HS-5 (cell line): ENCODE results near the gene FGF11.

ENCODE experiments used
- DNase-seq: peaks from one replicate; pipeline ENCODE4 v3.0.0-alpha.2; 2012; ENCODE audit warnings: low read depth

The FGF11 gene

GRCh38 chr17:7431231-7431630, 8.1 kb upstream of the FGF11 start:
- no peak for DNase-seq

DNA sequence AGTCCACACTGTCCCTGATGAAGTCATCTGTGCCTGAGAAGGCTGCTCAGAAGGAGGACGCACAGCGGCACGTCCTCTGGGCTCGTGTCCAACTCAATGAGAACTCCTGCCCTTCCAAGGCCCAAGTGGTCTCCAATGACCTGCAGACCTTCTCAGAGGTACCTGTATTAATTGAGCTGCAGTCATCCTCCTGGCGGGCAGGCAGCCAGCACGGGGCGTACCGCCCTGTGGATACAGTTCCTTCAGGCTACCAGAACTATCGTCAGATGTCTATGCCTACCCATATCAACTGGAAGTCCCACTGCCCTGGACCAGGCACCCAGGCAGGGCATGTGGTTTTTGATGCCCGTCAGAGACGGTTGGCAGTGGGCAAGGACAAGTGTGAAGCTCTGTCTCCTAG, 7.0 kb upstream of the FGF11 start:
- DNase-seq: no peak

GRCh38 chr17:7435676-7436555, 3.4 kb upstream of the FGF11 start:
- no peak for DNase-seq

DNA sequence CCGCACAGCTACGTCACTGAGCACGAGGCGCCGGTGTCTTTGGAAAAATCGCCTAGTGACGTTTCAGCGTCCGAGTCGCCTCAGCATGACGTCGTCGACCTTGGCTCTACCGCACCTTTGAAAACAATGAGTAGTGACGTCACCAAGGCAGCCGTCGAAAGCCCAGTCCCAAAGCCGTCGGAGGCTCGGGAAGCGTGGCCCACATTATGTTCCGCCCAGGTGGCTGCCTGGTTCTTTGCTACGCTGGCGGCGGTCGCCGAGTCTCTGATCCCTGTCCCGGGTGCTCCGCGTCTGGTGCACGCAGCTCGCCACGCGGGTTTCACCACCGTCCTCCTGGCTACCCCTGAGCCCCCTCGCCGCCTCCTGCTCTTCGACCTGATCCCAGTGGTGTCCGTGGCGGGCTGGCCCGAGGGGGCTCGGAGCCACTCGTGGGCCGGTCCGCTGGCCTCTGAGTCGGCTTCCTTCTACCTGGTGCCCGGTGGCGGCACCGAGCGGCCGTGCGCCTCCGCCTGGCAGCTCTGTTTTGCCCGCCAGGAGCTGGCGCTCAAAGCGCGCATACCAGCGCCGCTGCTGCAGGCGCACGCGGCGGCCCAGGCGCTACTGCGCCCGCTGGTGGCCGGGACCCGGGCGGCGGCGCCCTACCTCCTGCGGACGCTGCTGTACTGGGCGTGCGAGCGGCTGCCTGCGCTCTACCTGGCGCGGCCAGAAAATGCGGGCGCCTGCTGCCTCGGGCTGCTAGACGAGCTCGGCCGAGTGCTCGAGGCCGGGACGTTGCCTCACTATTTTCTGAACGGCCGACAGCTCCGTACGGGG, 2.5 kb upstream of the FGF11 start:
- no peak for DNase-seq

GRCh38 chr17:7437369-7437863, 1.9 kb upstream of the FGF11 start:
- DNase-seq: no peak

GRCh38 chr17:7437950-7438614, 1.2 kb upstream of the FGF11 start:
- DNase-seq: no peak

DNA sequence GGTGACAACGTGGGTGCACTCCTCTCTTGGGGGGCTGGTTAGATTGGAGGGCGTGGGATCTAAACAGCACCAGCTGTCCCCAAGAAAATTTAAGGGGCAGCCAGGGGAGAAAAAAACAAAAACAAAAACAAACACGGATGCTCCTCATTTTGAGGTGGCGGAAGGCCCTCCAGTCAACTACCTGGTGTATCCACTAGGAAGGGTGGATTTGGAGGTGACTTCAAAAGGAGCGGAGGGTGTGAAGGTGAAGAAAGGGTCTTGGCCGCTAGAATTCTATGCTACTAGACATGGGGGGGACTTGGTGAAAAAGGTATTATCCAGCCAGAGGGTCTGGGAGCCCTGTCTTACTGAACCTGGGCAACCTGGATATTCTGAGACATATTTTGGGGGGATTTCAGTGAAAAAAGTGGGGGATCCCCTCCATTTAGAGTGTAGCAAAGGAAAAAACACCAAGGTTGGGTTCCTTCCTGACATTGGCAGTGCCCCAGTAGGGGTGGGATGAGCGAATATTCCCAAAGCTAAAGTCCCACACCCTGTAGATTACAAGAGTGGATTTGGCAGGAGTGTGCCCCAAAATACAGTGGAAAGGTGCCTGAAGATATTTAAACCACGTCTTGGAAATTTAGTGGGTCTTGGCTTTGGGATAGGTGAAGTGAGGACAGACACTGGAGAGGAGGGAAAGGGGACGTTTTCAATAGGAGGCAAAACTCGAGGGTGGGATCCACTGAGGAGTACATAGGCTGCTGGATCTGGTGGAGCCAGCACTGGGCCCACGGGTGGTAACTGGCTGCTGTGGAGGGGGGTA, 454 bp upstream of the FGF11 start:
- DNase-seq: no peak

- DNase-seq: no peak
Measured at GRCh38 chr17:7440113-7440833, 961 bp downstream of the FGF11 start.

DNA sequence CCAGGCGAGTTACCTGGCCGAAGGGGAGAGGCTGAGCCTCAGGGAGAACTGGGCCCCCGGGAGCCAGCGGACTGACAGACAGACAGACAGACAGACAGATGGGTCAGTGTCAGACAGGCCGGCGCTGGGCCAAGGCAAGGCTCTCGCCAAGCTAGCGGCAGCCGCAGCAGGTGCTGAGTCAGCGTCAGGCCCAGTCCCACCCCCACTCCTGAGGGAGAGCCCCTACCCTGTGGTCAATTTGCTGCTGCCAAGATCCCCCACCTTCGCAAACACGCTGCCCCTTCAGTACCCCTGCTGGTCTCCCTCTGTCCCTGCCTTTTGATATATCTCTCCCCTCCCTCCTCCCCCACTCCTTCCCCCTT, 1.5 kb downstream of the FGF11 start:
- DNase-seq: no peak

DNA sequence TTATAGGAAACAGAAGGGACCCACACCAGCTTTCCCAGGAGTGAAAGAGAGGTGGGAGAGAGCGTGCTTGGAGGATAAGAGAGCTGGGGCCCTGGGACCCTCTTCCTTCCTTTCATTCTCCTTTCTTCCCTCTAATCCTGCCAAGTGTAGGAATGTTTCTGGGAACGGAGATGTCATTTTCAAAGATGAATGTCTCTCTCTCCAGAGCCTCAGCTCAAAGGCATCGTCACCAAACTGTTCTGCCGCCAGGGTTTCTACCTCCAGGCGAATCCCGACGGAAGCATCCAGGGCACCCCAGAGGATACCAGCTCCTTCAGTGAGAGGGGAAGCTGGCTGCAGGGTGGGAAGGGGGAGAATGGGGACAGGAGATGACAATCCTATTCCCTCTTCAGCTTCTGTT, 2.0 kb downstream of the FGF11 start:
- no peak for DNase-seq

- no peak for DNase-seq
Measured at GRCh38 chr17:7442142-7442541, 2.8 kb downstream of the FGF11 start.

- DNase-seq: no peak
Measured at GRCh38 chr17:7443499-7444485, 4.5 kb downstream of the FGF11 start.

DNA sequence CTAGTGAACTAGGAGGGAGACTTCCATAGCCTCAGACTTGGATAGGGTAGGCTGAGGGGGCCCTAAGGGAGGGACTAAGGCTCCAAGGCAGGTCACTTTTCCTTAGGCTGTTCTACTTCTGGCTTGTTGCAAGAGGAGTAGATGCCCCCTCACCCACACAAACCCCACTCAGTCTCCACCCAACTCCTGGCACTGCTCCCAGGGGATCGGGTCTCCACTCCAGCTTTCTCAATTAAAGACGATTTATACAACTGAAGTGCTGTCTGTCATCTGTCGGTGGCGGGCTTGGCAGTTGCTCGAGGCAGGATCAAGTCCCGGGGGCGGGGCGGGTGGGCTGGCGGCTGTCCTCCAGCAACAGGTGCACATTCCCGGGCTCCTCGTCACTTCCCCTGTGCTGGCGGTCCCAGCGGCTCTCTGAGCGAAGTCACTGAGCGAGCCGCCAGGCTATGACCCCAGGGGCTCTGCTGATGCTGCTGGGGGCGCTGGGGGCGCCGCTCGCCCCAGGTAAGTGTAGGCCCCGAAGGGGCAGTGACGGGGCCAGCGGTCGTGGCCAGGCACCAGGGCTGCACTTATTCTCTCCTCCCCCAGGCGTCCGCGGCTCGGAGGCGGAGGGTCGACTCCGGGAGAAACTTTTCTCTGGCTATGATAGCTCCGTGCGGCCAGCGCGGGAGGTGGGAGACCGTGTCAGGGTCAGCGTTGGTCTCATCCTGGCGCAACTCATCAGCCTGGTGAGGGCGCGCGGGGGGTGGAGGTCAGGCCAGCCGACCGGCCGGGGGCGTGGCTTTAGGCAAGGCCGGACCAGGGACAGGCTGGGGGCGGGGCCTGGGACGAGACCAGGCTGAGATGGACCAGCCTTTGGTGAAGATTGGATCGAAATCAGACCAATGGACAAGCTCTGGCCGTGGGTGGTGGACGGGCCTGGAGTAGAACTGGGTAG, 5.6 kb downstream of the FGF11 start, which contains the start of gene CHRNB1:
TSS of gene CHRNB1 (plus strand) at position 380 of the 937 bp plus-strand sequence. CDS start at position 447, 67 bp downstream.
- DNase-seq: no peak

DNA sequence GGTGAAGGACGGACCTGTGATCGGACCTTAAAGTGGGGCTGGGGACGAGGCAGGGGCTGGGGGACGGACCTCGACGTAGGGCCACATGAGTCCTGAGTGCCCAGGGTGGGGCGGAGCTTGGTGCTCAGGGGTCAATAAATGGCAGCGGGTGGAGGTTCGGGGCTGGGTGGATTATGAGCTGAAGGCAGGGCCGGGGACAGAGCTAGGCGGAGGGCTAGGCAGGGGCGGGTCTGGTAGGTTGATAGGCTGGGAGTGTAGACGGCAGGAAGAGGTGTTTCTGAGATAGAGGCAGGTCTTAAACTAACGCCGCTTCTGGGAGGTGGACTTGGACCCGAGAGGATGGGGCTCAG, 6.3 kb downstream of the FGF11 start:
- DNase-seq: no peak

GRCh38 chr17:7448461-7448860, 9.1 kb downstream of the FGF11 start:
- no peak for DNase-seq

DNA sequence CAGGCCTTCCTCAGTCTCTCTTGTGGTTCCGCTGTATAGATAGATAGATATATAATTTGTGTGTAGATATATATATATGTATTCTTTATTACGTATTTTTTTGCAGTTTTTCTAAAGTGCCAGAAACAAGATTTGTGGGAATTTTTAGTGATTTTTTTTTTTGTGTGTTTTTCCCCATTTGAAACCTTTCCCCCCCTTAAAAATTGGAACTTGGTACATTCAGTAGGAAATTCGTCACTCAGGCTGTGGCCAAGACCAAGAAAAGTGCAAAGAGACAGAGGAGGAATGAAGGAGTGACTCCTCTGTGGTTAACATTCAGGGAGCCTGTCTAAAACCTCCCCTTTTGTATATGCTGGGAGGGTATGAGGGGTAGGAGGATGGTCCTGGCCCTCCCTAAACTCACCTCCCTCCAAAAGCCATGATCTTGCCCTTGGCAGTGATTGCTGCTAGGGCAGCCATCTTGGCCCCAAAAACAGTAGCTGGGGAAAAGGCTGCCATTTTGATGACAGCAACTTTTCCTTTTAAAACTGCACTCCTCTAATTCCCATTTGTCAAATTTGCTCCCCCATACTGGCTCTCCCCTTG, 20.7 kb downstream of the FGF11 start:
- DNase-seq: no peak

DNA sequence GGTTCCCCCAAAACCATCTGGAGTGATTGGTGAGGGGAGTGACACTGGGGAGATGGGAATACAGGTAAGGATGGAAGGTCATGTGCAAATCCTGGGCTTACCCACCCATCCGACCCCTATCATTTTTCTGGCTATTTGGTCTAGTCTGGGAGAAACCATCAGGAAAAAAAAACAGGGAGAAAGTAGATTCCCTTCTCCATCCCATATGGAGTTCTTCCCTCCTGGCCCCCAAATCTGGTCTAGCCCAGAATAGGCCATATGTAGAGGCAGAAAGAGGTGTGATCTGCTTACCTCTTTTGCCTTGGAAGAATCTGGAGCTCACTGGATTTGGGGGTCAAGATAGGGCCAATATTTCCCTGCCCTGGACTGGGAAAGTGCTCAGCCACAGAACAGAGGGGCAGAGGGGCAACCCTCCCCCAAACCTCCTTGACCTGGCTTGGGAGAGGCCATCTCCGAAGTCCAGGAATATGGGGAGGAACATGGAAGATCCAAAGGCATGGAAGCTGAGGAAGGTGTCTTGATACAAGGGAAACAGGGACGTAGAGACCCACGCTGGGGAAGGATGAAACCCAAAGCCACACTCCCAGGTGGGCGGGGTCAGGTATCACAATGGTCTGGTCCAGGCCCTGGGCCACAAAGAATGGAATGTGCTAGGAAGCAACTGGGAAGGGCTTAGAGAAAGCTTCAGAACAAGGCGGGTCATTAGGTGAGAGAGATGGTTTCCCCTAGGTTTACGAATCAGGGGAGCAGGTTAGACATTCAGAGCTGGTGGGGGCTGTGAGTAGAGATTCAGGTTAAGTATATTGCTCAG, 21.7 kb downstream of the FGF11 start:
- DNase-seq: no peak
